Colon (tissue), 2 donors: ENCODE data around the gene KRT33B.
"Not testable (repeated sequence)": the region's sequence is repeated elsewhere in the genome, so short reads cannot be mapped to it uniquely, and the experiment has no call there.

ENCODE experiments used
- FAIRE-seq: peaks from 2 replicates; lab custom pipeline; 2012; peaks lifted over from hg19 to GRCh38; lab: Jason Lieb, UNC
- donor health status: control.
- donor health status: control.

KRT33B gene

GRCh38 chr17:41393826-41394225, 24.2 kb upstream of the KRT33B start:
- no peak for FAIRE-seq

DNA sequence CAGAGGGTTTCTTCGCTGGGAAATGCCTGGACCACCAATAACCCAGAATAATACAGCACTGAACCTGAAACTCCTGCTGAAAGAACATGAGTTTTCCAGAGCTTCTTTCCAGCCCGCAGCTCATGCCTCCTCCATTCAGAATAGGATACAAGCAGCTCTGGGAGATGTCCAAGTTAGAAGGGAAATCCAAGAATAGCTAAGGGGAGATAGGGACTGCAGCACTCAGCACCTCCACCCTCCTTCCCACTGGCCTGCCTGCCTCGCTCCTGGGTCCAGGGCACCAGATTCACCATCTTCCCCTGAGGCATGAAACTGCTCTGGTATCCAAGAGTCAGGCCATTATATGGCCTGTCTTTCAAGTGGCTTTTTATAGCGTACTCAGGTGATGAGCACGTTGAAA, 23.7 kb upstream of the KRT33B start:
- FAIRE-seq: no peak

DNA sequence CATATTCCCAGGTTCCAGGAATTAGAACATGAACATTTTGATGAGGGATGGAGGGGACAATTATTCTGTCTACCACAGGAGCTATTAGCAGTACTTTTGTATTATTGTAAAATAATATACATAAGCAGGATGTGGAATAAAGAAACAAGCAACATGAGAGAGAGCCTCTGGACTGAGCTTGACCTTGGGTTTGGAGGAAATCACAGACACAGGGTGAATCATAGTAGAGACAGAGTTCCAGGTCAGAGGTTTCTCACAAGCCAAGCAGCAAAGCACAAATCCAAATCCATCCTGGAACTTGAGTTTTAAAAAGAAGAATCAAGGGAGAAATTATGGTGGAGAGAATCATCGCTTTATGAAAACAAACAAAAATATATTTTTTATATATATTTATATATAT, 22.7 kb upstream of the KRT33B start:
- no peak for FAIRE-seq

- no peak for FAIRE-seq
These were observed 21.9 kb upstream of the KRT33B start for GRCh38 chr17:41391535-41391934.

- no peak for FAIRE-seq
These were observed 20.9 kb upstream of the KRT33B start for GRCh38 chr17:41390411-41390938.

DNA sequence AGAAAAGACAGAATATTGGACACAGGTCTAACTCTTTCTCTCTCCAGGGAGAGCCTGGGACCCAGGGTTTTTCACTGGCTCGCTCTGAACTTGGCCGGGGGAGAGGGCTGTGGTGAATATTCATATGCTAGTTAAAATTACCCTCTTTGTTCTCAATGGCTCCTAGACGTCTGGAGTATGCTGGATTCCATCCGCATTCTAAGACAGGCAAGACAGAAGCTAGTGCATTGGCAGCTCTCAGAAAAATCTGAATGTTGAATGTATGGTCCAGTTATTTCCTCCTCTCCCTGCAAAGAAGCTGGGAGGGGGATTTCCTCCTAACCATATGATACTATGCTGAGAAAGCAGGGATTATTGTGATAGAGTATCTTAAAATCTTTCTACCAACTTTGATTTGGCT, 18.1 kb upstream of the KRT33B start:
- FAIRE-seq: no peak

GRCh38 chr17:41386227-41386626, 16.6 kb upstream of the KRT33B start:
- no peak for FAIRE-seq

- FAIRE-seq: no peak
These were observed 14.1 kb upstream of the KRT33B start for GRCh38 chr17:41383690-41384089.

DNA sequence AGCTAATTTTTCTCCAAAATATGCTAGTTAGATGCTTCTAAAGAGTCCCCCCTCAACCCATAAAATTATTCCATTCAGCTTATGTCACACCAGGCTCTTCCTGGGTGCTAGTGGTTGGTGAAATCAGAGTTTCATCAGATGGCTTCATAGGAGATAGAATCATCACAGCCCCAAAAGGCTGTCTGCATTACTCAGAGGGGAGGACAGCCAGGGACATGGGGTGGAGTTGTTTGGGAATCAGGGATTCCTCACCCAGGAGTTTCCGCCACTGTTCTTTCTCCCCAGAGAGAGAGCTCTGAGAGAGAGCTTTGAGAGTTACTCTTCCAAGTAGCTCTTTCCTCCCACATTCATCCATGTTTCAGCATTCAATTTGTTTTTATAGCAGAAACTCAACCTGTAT, 12.8 kb upstream of the KRT33B start:
- no peak for FAIRE-seq

- not testable (repeated sequence) for FAIRE-seq
These were observed 12.3 kb upstream of the KRT33B start, which contains the start of gene KRT34 for GRCh38 chr17:41381943-41382342. Gene KRT34, minus strand, starts transcription at chr17:41382306. Its CDS starts 60 bp downstream, at chr17:41382246.

DNA sequence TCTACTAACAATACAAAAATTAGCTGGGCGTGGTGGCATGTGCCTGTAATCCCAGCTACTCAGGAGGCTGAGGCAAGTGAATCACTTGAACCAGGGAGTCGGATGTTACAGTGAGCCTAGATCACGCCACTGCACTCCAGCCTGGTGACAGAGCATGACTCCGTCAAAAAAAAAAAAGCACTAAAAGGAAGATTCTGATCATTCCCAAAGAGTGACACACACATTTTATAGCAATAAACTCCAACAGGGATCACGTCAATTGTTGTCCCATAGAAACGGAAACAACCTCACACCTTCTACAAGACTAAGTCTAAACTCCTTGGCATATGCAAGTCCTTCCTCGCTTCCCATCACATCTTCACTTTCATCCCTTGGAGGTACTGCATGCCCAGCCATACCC, 10.5 kb upstream of the KRT33B start:
- not testable (repeated sequence) for FAIRE-seq

- no peak for FAIRE-seq
These were observed 7.9 kb upstream of the KRT33B start for GRCh38 chr17:41377546-41377945.

DNA sequence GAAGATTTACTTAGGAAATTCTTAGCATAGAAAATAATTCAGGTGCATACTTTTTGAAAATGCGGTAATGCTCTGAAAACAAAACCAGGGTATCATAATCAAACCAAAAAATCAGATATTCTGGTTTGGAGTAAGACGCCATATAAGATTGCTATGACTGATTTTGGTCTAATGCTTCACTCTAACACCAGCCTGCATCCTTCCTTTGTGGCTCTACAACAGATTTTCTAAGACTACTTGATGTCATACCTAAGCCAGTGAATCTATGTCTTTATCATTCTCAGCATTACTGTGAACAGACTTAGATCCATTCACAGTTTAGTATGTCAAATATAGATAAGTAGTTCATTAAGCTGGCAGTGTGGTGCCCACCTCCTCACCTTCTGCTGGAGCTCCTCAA, 590 bp downstream of the KRT33B start:
- no peak for FAIRE-seq

- FAIRE-seq: no peak
These were observed 2.1 kb downstream of the KRT33B start for GRCh38 chr17:41367426-41368075.

- no peak for FAIRE-seq
These were observed 3.5 kb downstream of the KRT33B start for GRCh38 chr17:41366070-41366469.

- no peak for FAIRE-seq
These were observed 5.7 kb downstream of the KRT33B start for GRCh38 chr17:41363881-41364280.

GRCh38 chr17:41360296-41360995, 9.2 kb downstream of the KRT33B start:
- no peak for FAIRE-seq

DNA sequence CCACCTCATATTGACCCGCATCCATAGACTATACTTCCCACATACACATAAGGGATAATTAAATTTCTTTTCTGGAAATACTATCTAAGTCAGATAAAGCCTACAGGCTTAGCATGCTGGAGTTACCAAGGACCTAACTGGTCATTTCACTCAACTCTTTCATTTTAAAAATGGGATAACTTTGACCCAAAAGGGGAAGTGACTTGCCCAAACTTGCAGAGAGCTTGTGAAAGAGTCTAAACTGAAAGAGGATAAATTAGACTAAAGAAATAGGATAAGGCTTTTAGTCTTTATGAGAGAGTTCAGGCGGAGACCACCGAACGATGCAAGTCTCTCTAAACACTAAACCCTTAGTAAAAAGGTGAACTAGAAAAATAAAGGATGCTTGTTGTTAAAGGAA, 15.1 kb downstream of the KRT33B start:
- no peak for FAIRE-seq

DNA sequence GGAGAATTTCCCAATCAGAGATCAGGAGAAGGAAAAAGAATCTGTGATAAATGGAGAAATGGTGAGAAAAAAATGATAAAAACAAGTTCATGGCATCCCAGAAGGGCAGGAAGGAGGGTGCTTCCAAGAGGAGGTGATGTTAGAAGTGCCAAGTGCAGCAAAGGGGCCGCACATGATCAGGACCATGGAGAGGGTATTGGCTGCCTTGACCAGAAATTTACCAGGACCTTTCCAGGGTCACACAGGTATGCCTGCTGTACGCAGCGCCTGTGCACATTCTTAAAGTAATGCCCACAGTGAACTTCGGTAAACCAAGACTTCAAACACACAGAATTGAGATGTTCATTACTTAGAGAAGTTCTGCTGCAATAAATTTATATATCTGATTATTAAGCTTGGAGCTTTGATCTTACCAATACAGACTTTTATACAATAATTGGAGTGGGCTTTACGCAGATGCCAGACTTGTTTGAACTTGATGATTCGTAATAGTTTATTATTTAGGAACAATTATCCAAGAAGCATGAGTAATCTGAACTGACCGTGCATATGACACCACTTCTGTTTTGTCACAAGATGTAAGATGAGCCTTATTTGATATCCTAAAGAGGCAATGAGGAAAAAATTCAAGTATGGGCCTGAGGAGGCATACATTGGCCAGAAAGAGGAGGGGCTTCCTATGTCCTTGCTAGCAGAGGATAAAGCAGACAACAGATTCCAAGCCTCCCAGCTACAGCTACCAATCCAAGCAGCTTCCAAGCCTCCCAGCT, 16.8 kb downstream of the KRT33B start:
- no peak for FAIRE-seq

DNA sequence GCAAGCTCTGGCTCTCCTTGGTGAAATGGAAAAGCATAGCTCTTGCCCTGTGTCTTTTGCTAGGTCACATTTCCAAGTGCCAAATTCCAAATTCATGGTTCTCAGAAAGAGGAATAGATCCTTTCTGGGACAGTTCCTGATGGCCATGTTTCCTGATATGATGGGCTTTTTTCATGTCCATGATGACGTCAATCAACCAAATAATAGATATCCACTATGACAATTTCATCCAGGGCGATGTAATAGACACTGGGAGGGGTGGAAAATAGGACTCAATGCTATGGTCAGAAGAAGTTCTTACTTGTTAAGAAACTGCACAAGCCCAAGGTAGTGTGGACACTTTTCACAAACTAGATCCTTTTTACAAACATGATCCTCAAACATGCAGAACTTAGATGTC, 18.4 kb downstream of the KRT33B start:
- no peak for FAIRE-seq

- not testable (repeated sequence) for FAIRE-seq
These were observed 19.2 kb downstream of the KRT33B start, which contains the start of gene KRT33A for GRCh38 chr17:41350381-41350878. Gene KRT33A, minus strand, starts transcription at chr17:41350828. Its CDS starts 61 bp downstream, at chr17:41350767.
